Gastrocnemius medialis (tissue), 4 donors: Measurements from ENCODE around the gene RPS2. TPM values are rescaled to one million over a fixed set of nuclear protein-coding genes. Genes with fewer than 3 reads are reported as not detected.

ENCODE experiments used
- ATAC-seq, 2 donors: fragments of 150-250 bp; one replicate each; pipeline ENCODE4 v1.9.1; 2016
- DNase-seq, 2 donors: peaks; one replicate each; pipeline ENCODE4 v3.0.0-alpha.2; 2019
- H3K27ac ChIP-seq, 4 donors: fragments of 200-600 bp; sonication (generic); 1 replicate in 1 of 4; 2 replicates in 3 of 4; pipeline ENCODE4 v1.5.1; 2016 to 2018; ENCODE audit warnings: mild to moderate bottlenecking in 2 of 4, moderate library complexity in 1 of 4
- H3K27me3 ChIP-seq, 3 donors: fragments of 200-600 bp; sonication (generic) in 2 of 3; 1 replicate in 1 of 3; 2 replicates in 2 of 3; pipeline versions ENCODE4 v1.5.1 to v1.6.0; 2016 to 2019; ENCODE audit warnings: mild to moderate bottlenecking in 1 of 3, moderate library complexity in 1 of 3
- H3K36me3 ChIP-seq, 2 donors: fragments of 200-600 bp; sonication (generic) in 1 of 2; one replicate each; pipeline ENCODE4 v1.5.1; 2017 to 2018
- H3K4me1 ChIP-seq, 2 donors: fragments of 200-600 bp; sonication (generic) in 1 of 2; one replicate each; pipeline ENCODE4 v1.5.1; 2016 to 2017; ENCODE audit warnings: mild to moderate bottlenecking in 2 of 2
- H3K4me3 ChIP-seq, 4 donors: fragments of 200-600 bp; sonication (generic) in 3 of 4; 1 replicate in 1 of 4; 2 replicates in 3 of 4; pipeline ENCODE4 v1.5.1; 2016 to 2019; ENCODE audit warnings: mild to moderate bottlenecking in 2 of 4
- H3K9me3 ChIP-seq, 3 donors: fragments of 200-600 bp; sonication (generic) in 2 of 3; 1 replicate in 1 of 3; 2 replicates in 2 of 3; pipeline ENCODE4 v1.5.1; 2016 to 2019
- POLR2A ChIP-seq, 2 donors: fragments of 450-650 bp; IDR thresholded peaks; one replicate each; pipeline ENCODE4 v1.6.1; 2017; ENCODE audit warnings: antibody characterized with exemption in 2 of 2, mild to moderate bottlenecking in 2 of 2, moderate library complexity in 2 of 2
- in situ Hi-C, 4 donors: fragments of 200-750 bp; cut with MboI; loops; one replicate each; pipeline versions ENCODE4 v1.15.0 to v1.8.0; 2017; ENCODE audit warnings: low sequenced_read_pairs in 4 of 4
- intact Hi-C: fragments of 100-400 bp; cut with DNase I; formaldehyde crosslinking; loops from one replicate; pipeline ENCODE4 v1.15.1; 2023; ENCODE audit warnings: low total_unique reads
- total RNA-seq, 4 donors: library from RNA; depleted of rRNA; stranded (reverse); fragments of >200 nt; gene quantifications; one replicate each; pipeline versions ENCODE4 v1.1.0 to v1.2.3, GENCODE V29; 2016
- TF ChIP-seq, protein P1 (sequence below), 5 experiments: fragments of 450-650 bp in 3 of 5; fragments of 200-600 bp in 2 of 5; sonication (generic) in 2 of 5; IDR thresholded peaks in 4 of 5; conservative IDR thresholded peaks in 1 of 5; 1 replicate in 4 of 5; 2 replicates in 1 of 5; pipeline ENCODE4 v1.5.1; 2016 to 2019; ENCODE audit warnings: antibody characterized with exemption in 5 of 5, mild to moderate bottlenecking in 3 of 5, moderate library complexity in 3 of 5

RPS2 gene
- total RNA-seq, 4 donors from 2014 or later: 1,162 to 1,876 (median 1,684) TPM

GRCh38 chr16:1982991-1983543 lies 18.4 kb upstream of the RPS2 start:
- Histone ChIP-seq H3K27ac (peak overlapping the region; percentile 68 to 83 (median 78)), H3K36me3 (peaks cover 0 to 28% of the 10 kb centered on the region in 2 donors), H3K4me3 (peak overlapping the region; percentile 61 to 91 (median 81)), H3K27me3 (no peaks in the 10 kb centered on the region), H3K9me3 (no peaks in the 10 kb centered on the region), H3K4me1 (peaks cover 16 to 25% of the 10 kb centered on the region in 2 donors)
- intact Hi-C loops (loop anchor here (10.0 kb wide), 1 partner anchor 368 kb away; the partner anchor contains the start of genes CRAMP1 and IFT140), in situ Hi-C loops (no loop called here)
- DNase-seq: no peak
- no peak for TF ChIP-seq POLR2A (IDR thresholded peaks at IDR 0.05)
- TF ChIP-seq, protein P1, sequence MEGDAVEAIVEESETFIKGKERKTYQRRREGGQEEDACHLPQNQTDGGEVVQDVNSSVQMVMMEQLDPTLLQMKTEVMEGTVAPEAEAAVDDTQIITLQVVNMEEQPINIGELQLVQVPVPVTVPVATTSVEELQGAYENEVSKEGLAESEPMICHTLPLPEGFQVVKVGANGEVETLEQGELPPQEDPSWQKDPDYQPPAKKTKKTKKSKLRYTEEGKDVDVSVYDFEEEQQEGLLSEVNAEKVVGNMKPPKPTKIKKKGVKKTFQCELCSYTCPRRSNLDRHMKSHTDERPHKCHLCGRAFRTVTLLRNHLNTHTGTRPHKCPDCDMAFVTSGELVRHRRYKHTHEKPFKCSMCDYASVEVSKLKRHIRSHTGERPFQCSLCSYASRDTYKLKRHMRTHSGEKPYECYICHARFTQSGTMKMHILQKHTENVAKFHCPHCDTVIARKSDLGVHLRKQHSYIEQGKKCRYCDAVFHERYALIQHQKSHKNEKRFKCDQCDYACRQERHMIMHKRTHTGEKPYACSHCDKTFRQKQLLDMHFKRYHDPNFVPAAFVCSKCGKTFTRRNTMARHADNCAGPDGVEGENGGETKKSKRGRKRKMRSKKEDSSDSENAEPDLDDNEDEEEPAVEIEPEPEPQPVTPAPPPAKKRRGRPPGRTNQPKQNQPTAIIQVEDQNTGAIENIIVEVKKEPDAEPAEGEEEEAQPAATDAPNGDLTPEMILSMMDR (IDR thresholded peaks at IDR 0.05 in 4 of 5, conservative IDR thresholded peaks at IDR 0.05 in 1 of 5): no peak
- no peak for ATAC-seq

DNA sequence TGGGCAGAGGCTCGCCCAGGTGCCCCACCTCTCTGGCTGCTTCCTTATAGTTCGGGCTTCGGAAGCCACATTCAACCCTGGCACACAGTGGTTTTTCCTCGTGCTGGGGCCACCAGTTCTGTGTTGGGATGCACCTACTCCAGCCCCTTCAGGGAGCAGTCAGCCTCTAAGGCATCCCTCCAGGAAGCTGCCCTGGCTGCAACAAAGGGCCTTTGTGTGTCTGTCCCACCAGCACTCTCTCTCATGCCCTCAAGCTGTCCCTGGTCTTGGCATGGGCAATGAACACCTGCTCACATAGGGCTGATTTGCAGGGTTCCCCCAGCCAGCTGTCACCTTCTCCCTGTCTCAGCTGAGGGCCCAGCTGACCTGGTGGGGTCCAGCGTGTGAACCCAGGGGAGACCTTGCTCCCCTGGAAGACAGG lies 17.4 kb upstream of the RPS2 start:
- no peak for DNase-seq
- TF ChIP-seq, protein P1 (IDR thresholded peaks at IDR 0.05 in 4 of 5, conservative IDR thresholded peaks at IDR 0.05 in 1 of 5): no peak
- TF ChIP-seq POLR2A (IDR thresholded peaks at IDR 0.05): no peak
- Histone ChIP-seq H3K27ac (no peak overlapping the region), H3K4me3 (no peak overlapping the region), H3K9me3 (no peaks in the 10 kb centered on the region), H3K36me3 (peaks cover 0 to 36% of the 10 kb centered on the region in 2 donors), H3K27me3 (no peaks in the 10 kb centered on the region), H3K4me1 (peaks cover 16 to 25% of the 10 kb centered on the region in 2 donors)
- in situ Hi-C loops: no loop called here
- intact Hi-C loops: loop anchor here (10.0 kb wide), 1 partner anchor 367 kb away; the partner anchor contains the start of genes CRAMP1 and IFT140
- ATAC-seq: no peak

- intact Hi-C loops: loop anchor here (10.0 kb wide), 1 partner anchor 367 kb away; the partner anchor contains the start of genes CRAMP1 and IFT140
- no peaks in the 10 kb centered on the region for H3K27me3 ChIP-seq
These were observed 16.8 kb upstream of the RPS2 start, which contains the start of gene NOXO1 for GRCh38 chr16:1981398-1981836. Gene NOXO1, minus strand, starts transcription at chr16:1981469. Its CDS starts 290 bp downstream, at chr16:1981179.

GRCh38 chr16:1980770-1981087 lies 16.1 kb upstream of the RPS2 start:
- H3K9me3 ChIP-seq: no peaks in the 10 kb centered on the region
- H3K4me3 ChIP-seq: no peak overlapping the region
- no peak overlapping the region for H3K27ac ChIP-seq
- no peak for TF ChIP-seq POLR2A (IDR thresholded peaks at IDR 0.05)
- TF ChIP-seq, protein P1 (IDR thresholded peaks at IDR 0.05 in 4 of 5, conservative IDR thresholded peaks at IDR 0.05 in 1 of 5): no peak
- ATAC-seq: no peak
- no peaks in the 10 kb centered on the region for H3K27me3 ChIP-seq
- H3K4me1 ChIP-seq: peaks cover 16 to 25% of the 10 kb centered on the region in 2 donors
- intact Hi-C loops (loop anchor here (10.0 kb wide), 1 partner anchor 366 kb away; the partner anchor contains the start of genes CRAMP1 and IFT140), in situ Hi-C loops (no loop called here)
- peaks cover 0 to 36% of the 10 kb centered on the region in 2 donors for H3K36me3 ChIP-seq
- no peak for DNase-seq

More at GRCh38 chr16:1981398-1981836, 16.8 kb upstream of the RPS2 start, which contains the start of gene NOXO1:
- Histone ChIP-seq H3K9me3 (no peaks in the 10 kb centered on the region), H3K4me3 (no peak within 1 kb of the TSS), H3K4me1 (peaks cover 16 to 25% of the 10 kb centered on the region in 2 donors), H3K27ac (no peak within 1 kb of the TSS), H3K36me3 (peaks cover 0 to 36% of the 10 kb centered on the region in 2 donors)
- TF ChIP-seq POLR2A (IDR thresholded peaks at IDR 0.05): no peak
- TF ChIP-seq, protein P1 (IDR thresholded peaks at IDR 0.05 in 4 of 5, conservative IDR thresholded peaks at IDR 0.05 in 1 of 5): no peak
- no peak for ATAC-seq
- in situ Hi-C loops: no loop called here
- no peak for DNase-seq
